Stimulated activated CD8-positive, alpha-beta memory T cell treated with anti-CD3 and anti-CD28 coated beads, Interleukin-2, amount 100 ng/mL, for 48 hours (primary cell): ENCODE data around the gene SRSF8.

Experiments used
- DNase-seq, 2 donors: peaks; one replicate each; pipeline ENCODE4 v3.0.0-alpha.2; 2020; ENCODE audit warnings: low read depth in 2 of 2

SRSF8 gene

DNA sequence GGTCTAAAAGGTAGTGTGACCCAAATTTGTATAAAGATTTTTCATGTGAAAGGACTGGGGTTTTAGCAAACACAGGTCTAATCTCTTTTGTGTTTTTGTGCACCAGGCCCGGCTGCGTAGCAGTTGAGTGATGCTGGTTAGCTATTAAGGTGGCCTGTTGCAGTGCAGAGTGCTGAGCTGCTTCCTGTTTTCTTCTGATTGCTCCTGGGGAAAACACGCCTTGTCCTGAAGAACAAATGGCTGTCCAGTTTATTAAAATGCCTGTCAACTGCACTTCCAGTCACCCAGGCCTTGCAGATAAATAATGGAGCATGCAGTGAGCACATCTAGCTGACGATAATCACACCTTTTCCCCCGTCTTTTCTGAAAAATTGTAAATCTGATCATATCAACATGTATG is 1.8 kb downstream of the SRSF8 start:
- peak; percentile 35 to 43 for DNase-seq

DNA sequence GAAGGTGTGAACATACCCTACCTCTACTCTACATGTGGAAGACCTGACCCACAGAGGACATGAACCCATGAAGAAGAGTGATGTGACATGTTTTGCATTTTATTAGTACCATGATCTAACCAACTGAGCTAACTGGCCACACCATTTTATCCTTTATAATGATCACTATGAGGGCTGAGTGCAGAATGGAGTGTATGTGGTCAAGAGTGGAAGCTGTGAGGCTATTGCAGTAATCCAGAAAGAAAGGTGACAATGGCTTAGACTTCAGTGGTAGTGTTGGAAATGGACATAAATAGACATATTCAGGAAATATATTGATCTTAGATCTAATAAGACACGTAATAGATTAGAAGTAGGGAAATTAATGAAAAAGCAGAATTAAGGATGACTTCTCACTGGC is 3.8 kb downstream of the SRSF8 start:
- no peak for DNase-seq

DNA sequence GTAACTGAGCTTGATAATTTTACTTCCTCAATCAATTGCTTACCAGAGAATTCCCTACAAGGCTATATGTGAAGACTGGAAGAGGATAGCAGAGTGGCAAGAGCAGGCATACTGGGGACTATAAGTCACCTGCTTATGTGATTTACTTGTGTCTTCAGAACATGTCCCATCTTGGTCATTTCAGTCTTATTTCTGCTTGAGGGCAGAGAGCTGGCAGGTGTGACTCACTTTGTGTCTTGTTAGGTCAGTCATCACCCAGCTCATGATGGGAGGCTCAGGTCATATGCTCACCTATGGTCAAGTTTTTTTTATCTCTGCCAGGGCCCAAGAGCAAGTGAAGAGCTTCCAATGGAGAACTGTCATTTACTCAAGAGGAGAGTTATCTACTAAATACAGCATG is 6.2 kb downstream of the SRSF8 start:
- DNase-seq = no peak

DNA sequence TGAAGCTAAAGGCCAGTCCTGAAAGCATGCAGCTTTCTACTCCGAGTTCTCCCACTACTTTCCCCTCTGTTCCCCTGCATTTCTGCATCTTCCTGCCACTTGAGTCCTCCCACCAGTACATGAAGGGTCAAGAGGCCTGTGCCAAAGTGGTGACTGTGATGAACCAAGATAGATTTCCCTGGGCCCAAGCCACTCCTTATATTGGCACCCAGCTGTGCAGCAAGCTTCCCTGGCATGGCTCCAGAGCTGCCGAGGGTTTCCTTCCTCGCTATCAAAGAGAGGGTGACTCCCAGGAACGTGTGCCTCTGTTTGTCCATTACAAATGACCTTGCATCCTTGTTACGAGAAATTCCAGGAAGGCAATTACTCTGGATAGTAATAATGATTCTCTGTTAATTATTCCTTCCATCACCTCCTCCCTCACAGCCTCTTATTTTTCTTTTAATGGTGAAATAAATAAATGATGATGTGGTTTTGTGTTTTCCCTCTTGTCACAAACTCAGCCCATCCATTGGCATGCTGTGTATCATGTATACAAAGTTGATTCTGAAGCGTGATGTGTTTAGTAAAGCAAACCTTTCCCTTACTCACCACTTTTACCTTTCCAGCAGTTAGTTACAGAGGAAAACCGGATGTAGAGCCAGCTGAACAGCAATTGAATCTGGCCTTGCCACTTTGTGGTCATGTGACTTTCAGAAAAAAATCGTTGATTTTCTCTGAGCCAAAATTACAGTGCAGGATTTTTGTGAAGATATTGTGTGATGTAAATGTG is 8.3 kb downstream of the SRSF8 start:
- no peak for DNase-seq

DNA sequence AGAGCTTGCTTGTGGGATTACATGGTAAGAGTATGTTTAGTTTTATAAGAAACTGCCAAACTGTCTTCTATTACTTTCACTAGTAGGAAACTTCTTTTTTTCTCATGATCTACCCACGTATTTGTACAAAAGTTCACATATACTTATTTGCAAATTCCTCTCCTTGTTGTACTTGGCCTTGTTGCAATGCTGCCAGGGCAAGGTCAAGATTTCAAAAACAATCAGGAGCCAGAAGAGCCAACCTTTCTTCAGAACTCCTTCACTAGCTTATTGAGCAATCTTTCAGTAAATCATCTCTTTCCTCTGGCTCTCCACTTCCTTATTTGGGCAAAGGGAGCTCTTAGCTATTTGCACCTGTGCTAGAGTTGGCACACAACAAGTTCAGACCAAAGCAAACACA is 9.7 kb downstream of the SRSF8 start:
- no peak for DNase-seq

DNA sequence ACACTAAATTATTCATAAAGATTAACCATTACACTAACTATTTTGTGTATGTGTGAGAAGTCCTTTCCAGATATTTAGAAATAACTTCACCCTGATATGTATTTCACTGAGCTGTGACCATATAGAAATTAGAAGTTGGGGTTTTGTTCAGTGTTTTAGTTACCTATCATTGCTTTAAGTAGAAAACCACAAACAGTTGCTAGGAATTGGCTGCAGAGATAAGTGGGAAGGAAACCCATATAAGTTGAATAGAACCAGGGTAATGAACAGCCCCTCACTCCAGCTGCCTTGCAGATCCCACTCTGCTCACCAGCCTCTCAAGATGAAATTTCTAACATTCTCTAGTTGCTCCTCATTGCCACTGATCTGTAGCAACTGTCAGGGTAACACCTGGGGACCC is 10.3 kb downstream of the SRSF8 start:
- DNase-seq = no peak

DNA sequence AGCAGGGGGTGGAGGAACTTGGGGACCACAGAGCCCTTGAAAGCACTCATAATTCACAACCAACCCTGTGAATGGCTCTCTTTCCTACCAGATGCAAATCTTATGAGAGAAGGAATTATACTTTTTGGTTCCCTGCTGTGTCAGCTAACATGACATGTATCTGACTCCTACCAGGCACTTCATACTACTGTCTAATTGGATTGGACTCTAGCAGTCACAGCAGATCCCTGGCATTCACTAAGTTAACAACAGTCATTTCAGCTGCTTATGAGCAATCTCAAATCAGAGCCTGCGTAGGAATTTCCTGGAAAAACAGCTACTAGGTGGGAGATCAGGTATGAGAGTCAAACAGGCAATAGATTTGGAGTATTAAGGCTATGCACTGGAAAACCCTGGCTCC is 11.8 kb downstream of the SRSF8 start:
- no peak for DNase-seq

DNA sequence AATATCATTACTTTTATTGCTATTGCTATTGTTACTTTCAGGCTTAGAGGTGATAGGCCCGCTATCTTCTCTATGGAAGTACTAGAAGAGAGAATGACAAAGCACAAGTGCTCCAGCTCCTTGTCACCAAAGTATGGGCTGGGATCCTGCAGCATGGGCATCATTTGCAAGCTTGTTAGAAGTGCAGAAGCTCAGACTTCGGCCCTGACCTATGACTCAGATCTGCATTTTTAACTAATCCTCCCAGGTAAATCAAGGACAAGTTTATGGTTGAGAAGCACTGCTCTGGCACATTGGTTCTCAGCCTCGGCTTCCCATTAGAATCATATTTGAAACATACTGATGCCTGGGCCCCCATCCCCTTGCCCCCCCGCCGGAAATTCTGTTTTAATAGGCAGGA is 14.3 kb downstream of the SRSF8 start:
- DNase-seq = no peak

DNA sequence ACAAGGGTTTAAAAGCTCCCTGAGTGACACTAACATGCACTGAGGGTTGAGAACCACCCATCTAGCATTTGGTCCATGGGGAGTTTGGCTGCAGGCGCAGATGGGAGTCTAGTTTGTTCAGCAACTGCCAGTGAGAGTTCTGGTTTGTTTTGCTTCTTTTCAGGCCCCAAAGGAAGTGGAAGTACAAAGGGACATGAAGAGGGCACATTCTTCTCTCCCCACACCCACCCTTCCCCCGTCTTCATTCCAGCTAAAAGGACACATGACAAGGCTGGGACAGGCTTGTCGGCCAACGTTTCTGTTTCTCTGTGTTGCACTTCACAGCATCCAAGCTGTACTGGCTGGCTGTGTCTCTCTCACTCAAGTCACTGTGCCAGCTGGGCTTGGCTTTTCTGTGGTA is 14.7 kb downstream of the SRSF8 start:
- DNase-seq = no peak

DNA sequence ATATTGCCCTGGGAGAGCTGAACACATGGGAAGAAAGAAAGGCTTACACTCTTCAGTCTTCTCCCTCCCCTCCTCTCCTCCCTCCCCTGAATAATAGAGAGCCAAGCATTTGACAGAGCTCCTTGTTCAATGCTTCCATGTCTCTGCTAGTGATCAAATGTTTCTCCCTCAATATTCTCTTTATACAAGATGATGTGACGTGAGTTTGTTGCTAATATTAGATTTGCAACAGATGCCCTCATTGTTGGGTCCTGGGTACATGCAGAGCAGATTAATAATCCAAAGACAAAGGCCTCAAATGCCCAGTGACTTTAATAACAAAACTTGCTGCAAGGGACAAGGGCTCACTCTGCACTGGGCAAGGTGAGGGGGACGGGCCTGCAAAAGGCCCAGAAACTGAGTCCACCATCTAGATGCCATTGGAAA is 15.9 kb downstream of the SRSF8 start:
- no peak for DNase-seq

DNA sequence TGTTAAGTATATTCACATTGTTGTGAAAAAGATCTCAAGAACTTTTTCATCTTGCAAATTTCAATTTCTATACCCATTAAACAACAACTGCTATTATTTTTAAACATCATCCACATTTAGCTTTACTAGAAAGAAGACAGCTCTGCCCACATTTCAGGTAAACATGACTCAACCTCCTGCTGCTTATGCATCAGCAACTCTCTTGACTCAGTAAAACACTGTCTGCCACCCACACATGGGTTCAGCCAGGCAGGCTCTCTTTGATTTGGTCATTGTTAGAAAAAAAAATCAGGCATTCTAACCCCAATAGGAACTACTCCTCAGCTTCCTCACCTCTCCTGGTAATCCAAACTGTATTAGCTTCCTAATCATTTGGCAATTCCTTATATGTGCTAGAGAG is 17.8 kb downstream of the SRSF8 start:
- peak; percentile 20 to 35 for DNase-seq

DNA sequence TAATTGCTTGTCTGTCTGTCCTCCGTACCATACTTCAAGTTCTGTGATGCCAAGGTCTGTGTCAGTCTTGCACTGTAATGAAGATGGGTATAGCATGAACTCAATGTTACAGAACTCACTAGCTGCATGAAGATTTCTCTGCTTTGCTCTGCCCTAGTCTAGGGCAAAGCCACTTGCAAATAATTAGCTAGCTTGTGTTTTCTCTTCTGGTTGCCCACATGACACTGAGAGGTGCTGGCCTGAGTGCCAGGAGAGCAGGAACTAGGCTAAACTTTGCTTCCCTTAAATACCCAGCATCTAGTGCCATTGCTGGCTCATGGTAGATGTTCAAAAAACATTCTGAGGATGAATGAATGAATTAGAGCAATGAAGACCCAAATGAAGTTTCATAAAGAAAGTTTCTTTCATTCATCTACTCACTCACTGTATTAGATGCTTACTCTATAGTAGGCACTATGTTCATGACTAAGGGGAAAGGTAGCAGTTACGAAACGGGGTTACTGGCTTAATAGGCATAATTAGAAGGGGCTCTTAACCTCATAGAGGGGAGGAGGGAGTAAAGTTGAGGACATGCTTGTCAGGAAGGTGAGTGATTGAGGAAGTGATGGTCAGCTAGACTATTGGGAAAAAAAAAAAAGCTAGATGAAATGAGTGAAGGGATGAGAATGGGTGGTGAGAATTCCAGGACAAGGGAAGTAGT is 18.5 kb downstream of the SRSF8 start:
- DNase-seq = no peak

DNA sequence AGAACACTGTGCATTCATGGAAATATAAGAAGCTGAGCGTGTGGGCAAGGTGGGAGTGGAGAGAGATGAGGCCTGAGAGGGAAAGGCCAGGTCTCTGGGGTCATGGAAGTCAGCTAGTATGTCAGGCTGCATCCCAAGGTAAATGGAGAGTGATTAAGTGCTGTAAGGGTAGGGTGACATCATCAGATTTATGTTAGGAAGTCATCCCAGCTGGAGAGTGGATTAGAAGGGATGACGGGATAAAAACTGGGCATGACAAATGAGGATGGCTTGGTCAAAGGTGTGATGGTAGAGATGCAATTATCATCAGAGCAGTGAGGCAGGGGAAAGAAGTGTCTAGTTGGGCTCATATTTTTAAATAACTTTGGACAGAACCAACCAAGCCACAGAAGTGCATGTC is 19.4 kb downstream of the SRSF8 start:
- DNase-seq = no peak

DNA sequence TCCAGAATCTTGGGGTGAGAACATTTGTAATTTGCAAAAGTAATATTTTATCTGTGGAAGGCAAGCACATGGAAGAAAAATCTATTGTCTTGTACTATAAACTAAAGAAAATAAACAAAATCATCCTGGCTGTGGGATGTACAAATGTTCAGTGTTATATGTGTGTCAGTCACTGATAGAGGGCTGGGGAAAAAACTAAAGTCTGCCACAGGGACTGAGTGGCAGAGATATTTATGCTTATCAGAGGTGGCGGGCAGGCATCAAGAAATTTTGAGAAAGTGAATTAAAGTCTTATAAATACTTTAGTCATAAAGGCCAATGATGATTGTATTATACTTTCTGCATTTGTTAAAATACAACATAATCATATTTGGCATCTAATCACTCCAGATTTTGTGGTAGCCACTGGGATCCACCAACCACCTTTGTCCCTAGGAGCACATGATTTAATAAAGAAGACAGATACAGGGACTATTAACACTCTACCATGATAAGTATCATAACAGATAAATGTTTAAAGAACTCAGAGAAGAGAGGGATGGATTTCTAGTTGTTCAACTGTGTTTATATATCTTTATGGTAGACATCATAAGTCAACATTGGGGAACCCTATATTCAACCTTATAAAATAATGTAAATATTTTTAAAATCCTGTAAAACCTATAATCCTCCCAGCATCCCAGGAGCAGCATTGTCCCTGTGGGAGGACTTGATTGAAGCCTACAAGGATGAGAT is 20.3 kb downstream of the SRSF8 start:
- DNase-seq = no peak

DNA sequence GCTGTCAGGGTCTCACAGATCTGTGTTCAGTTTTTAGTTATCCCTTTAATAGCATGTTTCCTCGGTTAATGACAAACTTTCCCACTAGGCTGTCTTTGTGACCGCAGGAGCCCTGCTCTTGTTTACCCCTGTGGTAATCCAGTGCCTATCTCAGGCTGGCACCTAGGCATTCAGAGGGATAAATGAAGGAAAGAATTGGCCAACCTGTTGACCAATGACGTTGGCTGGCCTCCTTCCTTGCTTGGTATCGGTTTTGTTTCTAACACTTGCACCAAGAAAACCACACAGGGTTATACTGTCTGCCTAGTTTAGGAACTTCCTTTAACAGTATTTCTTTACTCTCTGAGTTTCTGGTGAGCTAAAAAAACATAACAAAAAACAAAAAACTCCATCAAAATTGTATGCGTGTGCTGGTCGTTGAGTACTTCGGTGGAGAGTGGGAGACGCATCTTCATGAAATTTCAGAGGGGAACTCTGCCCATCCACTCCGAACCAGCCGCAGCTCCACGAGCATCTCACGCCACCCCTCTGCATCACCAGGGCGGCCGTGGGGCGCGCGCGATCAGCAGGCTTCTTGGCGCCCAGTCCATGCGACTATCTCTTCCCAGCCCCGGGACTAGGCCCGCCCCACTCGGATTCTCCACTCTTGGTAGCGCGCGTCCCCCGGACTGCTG is 22.4 kb downstream of the SRSF8 start:
- DNase-seq = no peak

DNA sequence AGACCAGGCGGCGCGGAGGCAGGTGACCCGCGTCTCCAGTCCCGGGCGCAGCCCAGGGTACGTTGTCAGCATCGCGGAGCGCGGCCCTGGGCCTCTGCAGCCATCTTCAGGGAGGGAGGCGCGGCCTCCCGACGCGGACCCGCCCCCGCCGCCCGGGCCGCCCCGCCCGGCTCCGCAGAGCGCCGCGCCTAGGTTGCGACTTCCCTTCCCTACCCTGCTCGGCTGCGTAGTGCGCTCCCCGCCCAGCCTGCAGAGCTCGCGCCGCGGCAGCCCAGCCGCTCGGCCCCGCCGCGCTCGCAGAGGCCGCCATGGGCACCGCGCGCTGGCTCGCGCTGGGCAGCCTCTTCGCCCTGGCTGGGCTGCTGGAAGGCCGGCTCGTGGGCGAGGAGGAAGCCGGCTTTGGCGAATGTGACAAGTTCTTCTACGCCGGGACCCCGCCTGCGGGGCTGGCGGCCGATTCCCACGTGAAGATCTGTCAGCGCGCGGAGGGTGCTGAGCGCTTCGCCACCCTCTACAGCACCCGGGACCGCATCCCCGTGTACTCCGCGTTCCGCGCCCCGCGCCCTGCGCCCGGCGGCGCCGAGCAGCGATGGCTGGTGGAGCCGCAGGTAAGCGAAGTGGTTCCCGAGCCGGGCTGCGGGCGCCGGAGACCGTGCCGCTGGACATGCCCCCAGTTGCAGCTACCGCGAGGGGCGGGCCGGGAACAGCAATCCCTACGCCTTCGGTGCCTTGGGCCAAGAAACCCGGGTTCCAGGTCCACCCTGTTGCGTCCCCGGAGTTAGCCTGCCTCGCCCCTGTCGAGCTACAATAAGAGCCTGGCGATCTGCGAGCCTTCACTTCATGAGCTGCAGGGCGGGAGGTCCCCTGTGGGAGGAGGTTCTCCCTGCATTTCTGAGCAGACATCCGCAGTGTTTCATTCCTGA is 23.2 kb downstream of the SRSF8 start, which contains the start of gene ENDOD1:
ENDOD1 (plus strand) TSS at position 227 of the 923 bp plus-strand sequence; CDS start at position 309, 82 bp downstream.
- DNase-seq = peak; percentile 74

DNA sequence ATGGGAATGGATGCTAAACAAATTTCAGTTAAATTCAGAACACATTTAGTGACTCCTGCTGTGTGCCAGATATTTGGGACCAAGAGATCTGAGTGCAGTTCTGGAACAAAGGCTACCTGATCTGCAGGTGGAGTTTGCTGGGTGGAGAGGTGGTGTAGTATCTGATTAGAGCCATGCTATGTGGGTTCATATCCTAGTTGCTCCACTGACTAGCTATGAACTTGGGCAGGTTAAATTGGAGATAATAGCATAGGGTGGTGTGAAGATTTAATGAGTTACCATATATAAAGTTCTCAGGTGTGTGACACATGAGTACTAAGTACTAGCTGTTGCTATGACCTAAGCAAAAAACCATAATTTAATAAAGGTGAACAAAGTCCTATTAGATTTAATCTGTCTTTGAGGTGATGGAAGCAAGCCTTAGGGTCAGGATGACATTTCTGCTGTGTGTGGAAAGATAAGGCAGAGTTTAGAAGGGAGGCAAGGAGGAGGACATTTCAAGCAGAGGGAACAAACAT is 25.0 kb downstream of the SRSF8 start:
- DNase-seq = no peak

DNA sequence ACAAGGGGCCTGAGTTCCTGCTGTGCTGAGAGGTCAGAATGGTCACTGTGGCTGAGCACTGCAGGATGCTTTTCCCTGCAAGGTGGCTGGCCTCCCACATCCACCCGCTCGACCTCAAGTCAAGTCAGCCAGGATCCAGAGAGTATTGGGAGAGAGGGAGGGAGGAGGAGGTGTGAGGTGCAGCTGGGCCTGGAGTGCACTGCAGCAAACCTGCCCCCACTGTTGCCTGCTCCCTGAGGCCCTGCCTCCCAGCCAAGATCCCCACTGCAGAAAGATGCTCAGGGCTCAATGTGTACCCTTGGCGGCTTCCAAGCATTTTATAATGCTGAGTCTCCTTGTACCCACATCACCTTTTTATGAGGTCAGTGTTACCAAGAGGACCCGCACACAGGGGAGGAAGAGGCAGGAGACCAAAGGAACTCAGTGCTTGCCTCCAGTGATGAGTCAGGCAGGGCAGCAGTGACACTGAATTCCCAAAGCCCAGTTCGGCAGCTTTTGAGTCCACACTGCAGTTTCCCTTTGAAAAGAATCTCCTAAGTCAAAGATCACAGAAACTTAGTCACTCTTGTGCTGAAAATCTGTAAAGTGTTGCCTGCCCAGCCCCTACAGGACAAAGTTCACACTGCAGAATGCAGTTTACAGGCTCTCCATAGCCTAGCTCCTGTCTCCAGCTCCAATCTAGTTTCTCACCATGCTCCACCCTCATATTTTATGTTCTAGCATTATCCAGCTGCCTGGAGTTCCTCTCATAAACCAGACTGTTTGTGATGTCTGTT is 26.0 kb downstream of the SRSF8 start:
- peak in 1 of 2 donors; percentile 12 for DNase-seq

DNA sequence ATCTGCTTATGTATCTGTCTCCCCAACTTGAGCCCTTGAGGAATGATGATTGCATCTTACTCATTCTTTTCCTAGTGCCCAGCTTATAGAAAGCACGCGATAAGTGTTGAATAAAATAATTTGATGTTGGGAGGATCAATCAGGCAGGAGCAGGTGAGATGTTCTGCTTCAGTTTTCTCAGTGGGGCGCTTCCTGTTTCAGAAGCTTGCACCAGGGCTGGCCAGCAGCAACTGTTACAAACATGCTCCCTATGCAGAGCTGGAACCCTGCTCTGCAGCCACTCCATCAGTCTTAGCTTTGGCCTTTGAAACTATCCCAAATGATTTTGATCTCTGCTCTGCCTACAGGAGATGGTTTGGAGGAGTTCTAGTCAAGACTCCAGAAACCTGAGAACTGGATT is 26.8 kb downstream of the SRSF8 start:
- DNase-seq = no peak
